ENCODE results near the gene FLYWCH1.

GRCh38 chr16:2992383-2993081 is 80.8 kb downstream of the FLYWCH1 start:
- TF ChIP-seq ZNF398 (CRISPR knock-in tag; IDR thresholded peaks at IDR 0.05) (no peak), FOXA1 (IDR thresholded peaks at IDR 0.05; ENCODE audit: borderline replicate concordance) (no peak), JUN (IDR thresholded peaks at IDR 0.05; ENCODE audit: borderline replicate concordance, low read depth, low read length) (no peak), JUN (CRISPR knock-in tag; IDR thresholded peaks at IDR 0.05; ENCODE audit: borderline replicate concordance) (no peak), FOXJ3 (CRISPR knock-in tag; IDR thresholded peaks at IDR 0.05) (no peak), SIN3A (IDR thresholded peaks at IDR 0.05; ENCODE audit: borderline replicate concordance in 2 of 2, control insufficient read depth in 1 of 2, low read depth in 2 of 2, low read length in 2 of 2) (no peak), ZBTB1 (CRISPR knock-in tag; IDR thresholded peaks at IDR 0.05; ENCODE audit: borderline replicate concordance, low read depth) (no peak), POLR2AphosphoS5 (IDR thresholded peaks at IDR 0.05; ENCODE audit: control insufficient read depth, insufficient read depth, low read depth, low read length) (no peak), GABPB1 (CRISPR knock-in tag; IDR thresholded peaks at IDR 0.05) (no peak), BRCA1 (IDR thresholded peaks at IDR 0.05) (no peak), BRCA1 (CRISPR knock-in tag; IDR thresholded peaks at IDR 0.05) (no peak)
- TF ChIP-seq, protein P1, sequence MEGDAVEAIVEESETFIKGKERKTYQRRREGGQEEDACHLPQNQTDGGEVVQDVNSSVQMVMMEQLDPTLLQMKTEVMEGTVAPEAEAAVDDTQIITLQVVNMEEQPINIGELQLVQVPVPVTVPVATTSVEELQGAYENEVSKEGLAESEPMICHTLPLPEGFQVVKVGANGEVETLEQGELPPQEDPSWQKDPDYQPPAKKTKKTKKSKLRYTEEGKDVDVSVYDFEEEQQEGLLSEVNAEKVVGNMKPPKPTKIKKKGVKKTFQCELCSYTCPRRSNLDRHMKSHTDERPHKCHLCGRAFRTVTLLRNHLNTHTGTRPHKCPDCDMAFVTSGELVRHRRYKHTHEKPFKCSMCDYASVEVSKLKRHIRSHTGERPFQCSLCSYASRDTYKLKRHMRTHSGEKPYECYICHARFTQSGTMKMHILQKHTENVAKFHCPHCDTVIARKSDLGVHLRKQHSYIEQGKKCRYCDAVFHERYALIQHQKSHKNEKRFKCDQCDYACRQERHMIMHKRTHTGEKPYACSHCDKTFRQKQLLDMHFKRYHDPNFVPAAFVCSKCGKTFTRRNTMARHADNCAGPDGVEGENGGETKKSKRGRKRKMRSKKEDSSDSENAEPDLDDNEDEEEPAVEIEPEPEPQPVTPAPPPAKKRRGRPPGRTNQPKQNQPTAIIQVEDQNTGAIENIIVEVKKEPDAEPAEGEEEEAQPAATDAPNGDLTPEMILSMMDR (IDR thresholded peaks at IDR 0.05 in 2 of 3, conservative IDR thresholded peaks at IDR 0.05 in 1 of 3; ENCODE audit: insufficient read depth in 2 of 3, low read depth in 1 of 3, low read length in 3 of 3): no peak

All from K562 (cell line).